ENCODE measurements around the gene STMN3. TPM values are rescaled to one million over a fixed set of nuclear protein-coding genes. Genes with fewer than 3 reads are reported as not detected.
"Not testable (repeated sequence)": the region's sequence is repeated elsewhere in the genome, so short reads cannot be mapped to it uniquely, and the experiment has no call there.

STMN3 gene
- total RNA-seq, 1 experiment from 2014 or later = 34.2 TPM

- DNase-seq (ENCODE audit: low read depth, low spot score) = no peak
- in situ Hi-C loops (cut with HindIII; ENCODE audit: low pct_unique_long_range_greater_than_20kb, low sequenced_read_pairs) = no loop called here
Measured at GRCh38 chr20:63648895-63649589, 4.2 kb downstream of the STMN3 start.

- DNase-seq (ENCODE audit: low read depth, low spot score) = no peak
- in situ Hi-C loops (cut with HindIII; ENCODE audit: low pct_unique_long_range_greater_than_20kb, low sequenced_read_pairs) = no loop called here
Measured at GRCh38 chr20:63648190-63648589, 5.0 kb downstream of the STMN3 start.

GRCh38 chr20:63645218-63645617 is 8.0 kb downstream of the STMN3 start:
- in situ Hi-C loops (cut with HindIII; ENCODE audit: low pct_unique_long_range_greater_than_20kb, low sequenced_read_pairs) = no loop called here
- no peak for DNase-seq (ENCODE audit: low read depth, low spot score)

- no peak for DNase-seq (ENCODE audit: low read depth, low spot score)
- in situ Hi-C loops (cut with HindIII; ENCODE audit: low pct_unique_long_range_greater_than_20kb, low sequenced_read_pairs) = no loop called here
Measured at GRCh38 chr20:63643946-63644345, 9.3 kb downstream of the STMN3 start.

- DNase-seq (ENCODE audit: low read depth, low spot score) = no peak
- in situ Hi-C loops (cut with HindIII; ENCODE audit: low pct_unique_long_range_greater_than_20kb, low sequenced_read_pairs) = no loop called here
Measured at GRCh38 chr20:63643499-63643898, 9.7 kb downstream of the STMN3 start.

GRCh38 chr20:63642527-63643247 is 10.5 kb downstream of the STMN3 start:
- in situ Hi-C loops (cut with HindIII; ENCODE audit: low pct_unique_long_range_greater_than_20kb, low sequenced_read_pairs) = no loop called here
- DNase-seq (ENCODE audit: low read depth, low spot score) = no peak

GRCh38 chr20:63641792-63642523 is 11.3 kb downstream of the STMN3 start:
- in situ Hi-C loops (cut with HindIII; ENCODE audit: low pct_unique_long_range_greater_than_20kb, low sequenced_read_pairs) = no loop called here
- peak; percentile 72 for DNase-seq (ENCODE audit: low read depth, low spot score)

- DNase-seq (ENCODE audit: low read depth, low spot score) = no peak
- in situ Hi-C loops (cut with HindIII; ENCODE audit: low pct_unique_long_range_greater_than_20kb, low sequenced_read_pairs) = no loop called here
Measured at GRCh38 chr20:63641146-63641791, 12.0 kb downstream of the STMN3 start.

- in situ Hi-C loops (cut with HindIII; ENCODE audit: low pct_unique_long_range_greater_than_20kb, low sequenced_read_pairs); DNase-seq (ENCODE audit: low read depth, low spot score): not testable (repeated sequence)
Measured at GRCh38 chr20:63640686-63641085, 12.5 kb downstream of the STMN3 start.

GRCh38 chr20:63640086-63640485 is 13.1 kb downstream of the STMN3 start:
- DNase-seq (ENCODE audit: low read depth, low spot score) = no peak
- in situ Hi-C loops (cut with HindIII; ENCODE audit: low pct_unique_long_range_greater_than_20kb, low sequenced_read_pairs) = no loop called here

- in situ Hi-C loops (cut with HindIII; ENCODE audit: low pct_unique_long_range_greater_than_20kb, low sequenced_read_pairs) = no loop called here
- no peak for DNase-seq (ENCODE audit: low read depth, low spot score)
Measured at GRCh38 chr20:63639093-63639975, 13.9 kb downstream of the STMN3 start.

GRCh38 chr20:63636752-63637628 is 16.2 kb downstream of the STMN3 start:
- in situ Hi-C loops (cut with HindIII; ENCODE audit: low pct_unique_long_range_greater_than_20kb, low sequenced_read_pairs) = no loop called here
- DNase-seq (ENCODE audit: low read depth, low spot score) = no peak

- in situ Hi-C loops (cut with HindIII; ENCODE audit: low pct_unique_long_range_greater_than_20kb, low sequenced_read_pairs) = no loop called here
- no peak for DNase-seq (ENCODE audit: low read depth, low spot score)
Measured at GRCh38 chr20:63635431-63636141, 17.6 kb downstream of the STMN3 start.

GRCh38 chr20:63633732-63634131 is 19.5 kb downstream of the STMN3 start:
- no peak for DNase-seq (ENCODE audit: low read depth, low spot score)
- in situ Hi-C loops (cut with HindIII; ENCODE audit: low pct_unique_long_range_greater_than_20kb, low sequenced_read_pairs) = no loop called here

GRCh38 chr20:63631426-63631825 is 21.8 kb downstream of the STMN3 start:
- DNase-seq (ENCODE audit: low read depth, low spot score); in situ Hi-C loops (cut with HindIII; ENCODE audit: low pct_unique_long_range_greater_than_20kb, low sequenced_read_pairs): not testable (repeated sequence)

- DNase-seq (ENCODE audit: low read depth, low spot score); in situ Hi-C loops (cut with HindIII; ENCODE audit: low pct_unique_long_range_greater_than_20kb, low sequenced_read_pairs): not testable (repeated sequence)
Measured at GRCh38 chr20:63630956-63631355, 22.3 kb downstream of the STMN3 start.
